GM10266 (cell line): ENCODE measurements around the gene SP110.
"Not testable (repeated sequence)": the region's sequence is repeated elsewhere in the genome, so short reads cannot be mapped to it uniquely, and the experiment has no call there.

Experiments used
- DNase-seq: peaks from one replicate; pipeline ENCODE4 v3.0.0; 2012; ENCODE audit errors: extremely low spot score
- CTCF ChIP-seq: IDR thresholded peaks from 2 replicates; pipeline ENCODE4 v1.5.1; 2012; ENCODE audit warnings: mild to moderate bottlenecking, low read depth; ENCODE audit not compliant: control insufficient read depth, insufficient read depth; ENCODE audit errors: missing control alignments

SP110 gene

GRCh38 chr2:230224458-230224857 is 4.7 kb upstream of the SP110 start:
- TF ChIP-seq CTCF: no peak
- DNase-seq: no peak

GRCh38 chr2:230222829-230223228 is 3.0 kb upstream of the SP110 start:
- not testable (repeated sequence) for DNase-seq

- no peak for TF ChIP-seq CTCF
- no peak for DNase-seq
These were observed 1.7 kb upstream of the SP110 start for GRCh38 chr2:230221493-230221892.

- TF ChIP-seq CTCF: no peak
- DNase-seq: no peak
These were observed 674 bp upstream of the SP110 start for GRCh38 chr2:230220347-230220969.

- DNase-seq: no peak
- TF ChIP-seq CTCF: no peak
These were observed 1.4 kb downstream of the SP110 start for GRCh38 chr2:230218421-230218820.

GRCh38 chr2:230217424-230217823 is 2.4 kb downstream of the SP110 start:
- no peak for DNase-seq
- TF ChIP-seq CTCF: no peak

GRCh38 chr2:230216489-230216888 is 3.3 kb downstream of the SP110 start:
- no peak for DNase-seq
- no peak for TF ChIP-seq CTCF
